HCT116 (cell line): Measurements from ENCODE around the gene CFAP54. TPM values are rescaled to one million over a fixed set of nuclear protein-coding genes. Genes with fewer than 3 reads are reported as not detected.
A peak's percentile ranks its signal among the peaks of the same experiment; 100 is the strongest.

Experiments
- ATAC-seq: fragments of 200-7000 bp; cut with Tn5 transposase; 2 replicates; pipeline ENCODE4 v1.9.1; 2020; ENCODE audit warnings: mild to moderate bottlenecking, moderate library complexity
- BruUV-seq: library from RNA; stranded (reverse); fragments of 400-500 nt; replicated peaks from 2 replicates; lab custom pipeline; 2021; lab: Mats Ljungman, UMichigan
- CTCF ChIA-PET: fragments of 300-600 bp; sonication (Branson Sonifier 250); formaldehyde crosslinking; loops from one replicate; lab custom pipeline; 2021; ENCODE audit warnings: antibody characterized with exemption; lab: Charles Lee
- POLR2A ChIA-PET: fragments of 300-600, 350-600 bp; sonication (Branson Sonifier 250); formaldehyde crosslinking; loops from one replicate; lab custom pipeline; 2021; ENCODE audit warnings: antibody characterized with exemption; lab: Charles Lee
- RAD21 ChIA-PET, 2 experiments: fragments of 300-600 bp; sonication (Branson Sonifier 250); formaldehyde crosslinking; loops; one replicate each; lab custom pipeline; 2023; ENCODE audit warnings: low total read pairs in 2 of 2; ENCODE audit not compliant: uncharacterized antibody in 2 of 2, unreplicated experiment in 2 of 2, low non-redundant PET in 1 of 2; lab: Charles Lee
- DNase-seq: peaks from one replicate; pipeline ENCODE4 v3.0.0-alpha.2; 2010; ENCODE audit warnings: low read depth, low spot score
- H2AFZ ChIP-seq: fragments of 200-600 bp; shearing (Covaris generic), sonication (generic); 2 replicates; pipeline ENCODE4 v1.6.1; 2017; ENCODE audit warnings: low read depth, mixed run types, mixed read lengths, antibody characterized with exemption, low read length; ENCODE audit not compliant: poor library complexity, severe bottlenecking
- H3K27ac ChIP-seq: 2 replicates; pipeline ENCODE4 v1.5.1; 2012; ENCODE audit warnings: low read depth, low read length
- H3K27me3 ChIP-seq: fragments of 200-600 bp; sonication (generic); 2 replicates; pipeline ENCODE4 v1.6.1; 2016; ENCODE audit warnings: mixed run types, low read length, mixed read lengths; ENCODE audit not compliant: insufficient read depth
- H3K36me3 ChIP-seq, 2 experiments: fragments of 200-500 bp in 1 of 2; fragments of 200-600 bp in 1 of 2; sonication (Bioruptor generic) in 1 of 2; sonication (generic) in 1 of 2; 2 replicates each; pipeline versions ENCODE4 v1.5.1 to v1.6.1; 2014 to 2016; ENCODE audit warnings: low read length in 2 of 2, inconsistent platforms in 1 of 2, mixed read lengths in 1 of 2, mixed run types in 1 of 2; ENCODE audit not compliant: insufficient read depth in 2 of 2, control insufficient read depth in 1 of 2
- H3K4me1 ChIP-seq, 2 experiments: fragments of 200-600 bp in 1 of 2; sonication (generic) in 1 of 2; 2 replicates each; pipeline versions ENCODE4 v1.5.1 to v1.6.1; 2012 to 2017; ENCODE audit warnings: low read length in 2 of 2, inconsistent platforms in 1 of 2, mild to moderate bottlenecking in 1 of 2, mixed read lengths in 1 of 2, mixed run types in 1 of 2, moderate library complexity in 1 of 2; ENCODE audit not compliant: insufficient read depth in 2 of 2, control insufficient read depth in 1 of 2
- H3K4me2 ChIP-seq: fragments of 200-600 bp; sonication (generic); 2 replicates; pipeline ENCODE4 v1.6.1; 2017; ENCODE audit warnings: mixed run types, low read length, mixed read lengths
- H3K4me3 ChIP-seq, 2 experiments: fragments of 200-600 bp in 1 of 2; sonication (generic) in 1 of 2; replicated peaks in 1 of 2; 2 replicates each; pipeline ENCODE4 v1.5.1; 2011 to 2016; ENCODE audit warnings: low read length in 2 of 2, control low read depth in 1 of 2, low read depth in 1 of 2, mild to moderate bottlenecking in 1 of 2, mixed read lengths in 1 of 2, mixed run types in 1 of 2
- H3K79me2 ChIP-seq: fragments of 200-600 bp; sonication (generic); 2 replicates; pipeline ENCODE4 v1.6.1; 2017; ENCODE audit warnings: mild to moderate bottlenecking, mixed run types, low read length, moderate library complexity, mixed read lengths; ENCODE audit not compliant: insufficient read depth
- H3K9ac ChIP-seq: fragments of 200-600 bp; sonication (generic); 2 replicates; pipeline ENCODE4 v1.6.1; 2016; ENCODE audit warnings: low read length, mixed read lengths
- H3K9me2 ChIP-seq: fragments of 200-600 bp; sonication (generic), shearing (Covaris generic); 2 replicates; pipeline ENCODE4 v1.6.1; 2017; ENCODE audit warnings: mixed run types, mild to moderate bottlenecking, moderate library complexity; ENCODE audit not compliant: insufficient read depth
- H3K9me3 ChIP-seq, 2 experiments: fragments of 200-500 bp in 1 of 2; fragments of 200-600 bp in 1 of 2; sonication (Bioruptor generic) in 1 of 2; sonication (generic) in 1 of 2; 2 replicates each; pipeline ENCODE4 v1.6.1; 2014 to 2017; ENCODE audit warnings: low read length in 2 of 2, mixed read lengths in 2 of 2, inconsistent platforms in 1 of 2, low read depth in 1 of 2, mild to moderate bottlenecking in 1 of 2, mixed run types in 1 of 2, moderate library complexity in 1 of 2; ENCODE audit not compliant: control insufficient read depth in 1 of 2, insufficient read depth in 1 of 2
- H4K20me1 ChIP-seq: fragments of 200-600 bp; sonication (generic), shearing (Covaris generic); 2 replicates; pipeline ENCODE4 v1.6.1; 2017; ENCODE audit warnings: mixed run types, mild to moderate bottlenecking, moderate library complexity; ENCODE audit not compliant: insufficient read depth
- CBX3 ChIP-seq: IDR thresholded peaks from 2 replicates; pipeline ENCODE4 v1.6.1; 2012; ENCODE audit warnings: low read depth
- EGR1 ChIP-seq: IDR thresholded peaks from 2 replicates; pipeline ENCODE4 v1.6.1; 2012; ENCODE audit warnings: low read depth
- ELF1 ChIP-seq: IDR thresholded peaks from 2 replicates; pipeline ENCODE4 v1.6.1; 2012; ENCODE audit warnings: low read depth, borderline replicate concordance
- EZH2phosphoT487 ChIP-seq: fragments of 200-600 bp; IDR thresholded peaks from 2 replicates; pipeline ENCODE4 v1.6.1; 2018; ENCODE audit warnings: antibody characterized with exemption, borderline replicate concordance
- FOSL1 ChIP-seq: IDR thresholded peaks from 2 replicates; pipeline ENCODE4 v1.6.1; 2012; ENCODE audit warnings: low read depth
- JUND ChIP-seq: IDR thresholded peaks from 2 replicates; pipeline ENCODE4 v1.6.1; 2012
- POLR2A ChIP-seq: IDR thresholded peaks from 2 replicates; pipeline ENCODE4 v1.7.0; 2011; ENCODE audit warnings: borderline replicate concordance; ENCODE audit not compliant: insufficient read depth, insufficient read length; ENCODE audit errors: extremely low read depth
- POLR2AphosphoS5 ChIP-seq: IDR thresholded peaks from 2 replicates; pipeline ENCODE4 v1.6.1; 2011; ENCODE audit warnings: mild to moderate bottlenecking, low read depth, low read length, moderate library complexity
- RAD21 ChIP-seq: IDR thresholded peaks from 2 replicates; pipeline ENCODE4 v1.6.1; 2012; ENCODE audit warnings: low read depth, mild to moderate bottlenecking
- SP1 ChIP-seq: IDR thresholded peaks from 2 replicates; pipeline ENCODE4 v1.6.1; 2012; ENCODE audit warnings: low read depth
- TCF7L2 ChIP-seq: IDR thresholded peaks from 2 replicates; pipeline ENCODE4 v1.7.0; 2011; ENCODE audit warnings: borderline replicate concordance, inconsistent platforms; ENCODE audit not compliant: insufficient read depth, insufficient read length; ENCODE audit errors: extremely low read depth
- YY1 ChIP-seq: IDR thresholded peaks from 2 replicates; pipeline ENCODE4 v1.6.1; 2011; ENCODE audit warnings: low read length, low read depth, moderate library complexity, mild to moderate bottlenecking; ENCODE audit not compliant: insufficient replicate concordance; ENCODE audit errors: extremely low read depth
- intact Hi-C: fragments of 100-400 bp; cut with micrococcal nuclease; formaldehyde crosslinking; loops from 2 replicates; pipeline ENCODE4 v1.10.0; 2022
- total RNA-seq: library from RNA; stranded (reverse); gene quantifications from one replicate; pipeline ENCODE4 v1.2.1, GENCODE V29; 2021; ENCODE audit not compliant: unreplicated experiment

Gene CFAP54
- total RNA-seq, 1 experiment from 2014 or later, result 0.25 TPM

DNA sequence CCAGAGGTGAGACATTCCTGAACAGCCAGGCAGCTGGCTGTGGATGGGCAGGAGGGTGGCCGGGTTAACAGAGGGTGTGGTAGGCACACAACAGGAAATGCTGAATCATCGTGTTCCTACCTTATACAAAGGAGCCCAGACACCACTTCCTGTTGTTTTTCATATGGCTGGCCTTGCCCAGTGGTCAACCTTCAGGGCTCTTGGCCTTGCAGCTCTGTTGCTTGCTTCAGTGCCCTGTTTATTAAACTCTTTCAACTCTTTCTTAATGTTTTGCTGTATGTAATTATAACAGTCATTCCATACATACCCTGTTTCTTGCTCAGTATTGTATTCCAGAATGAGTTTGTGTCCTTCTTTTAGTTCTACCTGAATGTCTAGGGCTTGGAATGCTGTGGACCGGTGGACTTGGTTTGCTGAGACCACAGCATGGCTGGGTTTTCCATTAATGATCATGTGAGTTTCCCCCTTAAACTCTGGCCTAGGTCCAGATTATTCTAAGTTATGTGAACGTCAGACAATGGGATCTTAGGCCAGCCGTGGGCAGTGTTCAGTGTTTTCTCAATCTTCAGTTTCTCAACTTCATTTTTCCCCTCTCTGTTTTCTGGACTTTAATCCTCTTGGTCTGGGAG, 11.9 kb downstream of the CFAP54 start:
- Histone ChIP-seq H3K4me2 (peak overlapping the region; percentile 37), H3K9me2 (0 out of 2 replicates have a peak, but pooled peaks cover 5% of the 10 kb centered on the region), H4K20me1 (no peaks in the 10 kb centered on the region), H2AFZ (peak overlapping the region; percentile 70), H3K9me3 (no peaks in the 10 kb centered on the region), H3K36me3 (no peaks in the 10 kb centered on the region), H3K79me2 (no peaks in the 10 kb centered on the region), H3K27me3 (no peaks in the 10 kb centered on the region), H3K4me3 (peak overlapping the region in 1 of 2 experiments; percentile 1; a peak in 1 of 4 replicates), H3K27ac (peak overlapping the region; percentile 45), H3K4me1 (peaks cover 17 to 28% of the 10 kb centered on the region in 2 experiments), H3K9ac (peak overlapping the region; percentile 1; the same call in 1 of the 2 replicates)
- peak; percentile 94 for ATAC-seq
- DNase-seq, result peak; percentile 70
- TF ChIP-seq RAD21 (no peak), EGR1 (no peak), YY1 (peak; percentile 8), ELF1 (peak; percentile 40), TCF7L2 (peak; percentile 14), POLR2A (no peak), SP1 (peak; percentile 77), POLR2AphosphoS5 (peak; percentile 69), CBX3 (peak; percentile 52; the same call in 1 of the 2 replicates), EZH2phosphoT487 (no peak), JUND (0 out of 2 replicates have a peak, but pooled peaks have one; percentile 40), FOSL1 (peak; percentile 55; the same call in 1 of the 2 replicates)
- TSS peak; percentile 95 for BruUV-seq
- POLR2A ChIA-PET, result no interaction called here
- RAD21 ChIA-PET, result no interaction called here
- intact Hi-C loops, result loop anchor here (5.0 kb wide), 1 partner anchor 99 kb away; the partner anchor contains the start of gene CDK17
- CTCF ChIA-PET, result interaction anchor here (1.6 kb wide), 1 partner anchor 15 kb away, joined by 3 read pairs; no protein-coding TSS in a partner anchor
